CD4-positive, alpha-beta T cell treated with Interleukin-15 for 4 hours (primary cell): Measurements from ENCODE around the gene HOXC11.
A peak's percentile ranks its signal among the peaks of the same experiment; 100 is the strongest.

Experiments used
- DNase-seq: peaks from one replicate; pipeline ENCODE4 v3.0.0-alpha.2; 2020; ENCODE audit warnings: low spot score

Gene HOXC11

GRCh38 chr12:53985994-53986685, 13.2 kb downstream of the HOXC11 start:
- DNase-seq: no peak

- no peak for DNase-seq
These were observed 14.0 kb downstream of the HOXC11 start for GRCh38 chr12:53986686-53987483.

- no peak for DNase-seq
These were observed 14.9 kb downstream of the HOXC11 start for GRCh38 chr12:53987787-53988230.

GRCh38 chr12:53988541-53989226, 15.8 kb downstream of the HOXC11 start:
- no peak for DNase-seq

- no peak for DNase-seq
These were observed 16.5 kb downstream of the HOXC11 start for GRCh38 chr12:53989227-53990113.

GRCh38 chr12:53990311-53991076, 17.6 kb downstream of the HOXC11 start:
- DNase-seq: no peak

GRCh38 chr12:53991077-53991460, 18.1 kb downstream of the HOXC11 start:
- no peak for DNase-seq

- DNase-seq: no peak
These were observed 19.5 kb downstream of the HOXC11 start for GRCh38 chr12:53992377-53992889.

- DNase-seq: no peak
These were observed 20.5 kb downstream of the HOXC11 start for GRCh38 chr12:53993162-53994008.

GRCh38 chr12:53994009-53994263, 21.0 kb downstream of the HOXC11 start:
- no peak for DNase-seq

GRCh38 chr12:53994264-53995001, 21.5 kb downstream of the HOXC11 start:
- DNase-seq: no peak

GRCh38 chr12:53995002-53995377, 22.1 kb downstream of the HOXC11 start:
- peak; percentile 18 for DNase-seq

GRCh38 chr12:53995378-53996239, 22.7 kb downstream of the HOXC11 start:
- no peak for DNase-seq

- no peak for DNase-seq
These were observed 23.6 kb downstream of the HOXC11 start for GRCh38 chr12:53996240-53997203.

GRCh38 chr12:53997204-53998109, 24.5 kb downstream of the HOXC11 start:
- no peak for DNase-seq
